HG02973 (cell line): ENCODE data around the gene DMD.
"Not testable (repeated sequence)": the region's sequence is repeated elsewhere in the genome, so short reads cannot be mapped to it uniquely, and the experiment has no call there.

Experiments used
- ATAC-seq: cut with Tn5 transposase; IDR thresholded peaks from one replicate; pipeline ENCODE4 v1.9.1; 2021; ENCODE audit warnings: moderate library complexity; ENCODE audit not compliant: unreplicated experiment

Gene DMD

GRCh38 chrX:32644476-32645245 lies 566.7 kb downstream of the DMD start:
- no peak for ATAC-seq

GRCh38 chrX:32642283-32642682 lies 569.1 kb downstream of the DMD start:
- ATAC-seq = no peak

GRCh38 chrX:32618154-32618553 lies 593.2 kb downstream of the DMD start:
- ATAC-seq = no peak

GRCh38 chrX:32614707-32615106 lies 596.6 kb downstream of the DMD start:
- ATAC-seq = no peak

GRCh38 chrX:32599156-32599555 lies 612.2 kb downstream of the DMD start:
- no peak for ATAC-seq

GRCh38 chrX:32598707-32599106 lies 612.6 kb downstream of the DMD start:
- ATAC-seq = no peak

- ATAC-seq = no peak
These were observed 613.6 kb downstream of the DMD start for GRCh38 chrX:32597777-32598176.

- ATAC-seq = no peak
These were observed 618.6 kb downstream of the DMD start for GRCh38 chrX:32592786-32593185.

- no peak for ATAC-seq
These were observed 619.8 kb downstream of the DMD start for GRCh38 chrX:32591589-32591988.

GRCh38 chrX:32582729-32583128 lies 628.6 kb downstream of the DMD start:
- no peak for ATAC-seq

GRCh38 chrX:32576885-32577284 lies 634.5 kb downstream of the DMD start:
- ATAC-seq = no peak

GRCh38 chrX:32572644-32573043 lies 638.7 kb downstream of the DMD start:
- no peak for ATAC-seq

- no peak for ATAC-seq
These were observed 639.8 kb downstream of the DMD start for GRCh38 chrX:32571579-32571978.

- ATAC-seq = no peak
These were observed 649.1 kb downstream of the DMD start for GRCh38 chrX:32562261-32562660.

- no peak for ATAC-seq
These were observed 666.2 kb downstream of the DMD start for GRCh38 chrX:32545101-32545500.

GRCh38 chrX:32538554-32538953 lies 672.8 kb downstream of the DMD start:
- ATAC-seq = no peak

GRCh38 chrX:32533848-32534247 lies 677.5 kb downstream of the DMD start:
- peak; percentile 84 for ATAC-seq

- ATAC-seq = no peak
These were observed 679.1 kb downstream of the DMD start for GRCh38 chrX:32532262-32532661.

- ATAC-seq = no peak
These were observed 680.4 kb downstream of the DMD start for GRCh38 chrX:32530802-32531403.

- not testable (repeated sequence) for ATAC-seq
These were observed 682.9 kb downstream of the DMD start for GRCh38 chrX:32528451-32528850.

GRCh38 chrX:32525234-32525633 lies 686.1 kb downstream of the DMD start:
- ATAC-seq = no peak

- ATAC-seq = no peak
These were observed 687.0 kb downstream of the DMD start for GRCh38 chrX:32524385-32524784.

GRCh38 chrX:32520789-32521188 lies 690.6 kb downstream of the DMD start:
- no peak for ATAC-seq
